H9 (cell line): ENCODE measurements around the gene NFE2L2. TPM values are rescaled to one million over a fixed set of nuclear protein-coding genes. Genes with fewer than 3 reads are reported as not detected.

ENCODE experiments used
- DNase-seq: peaks from one replicate; pipeline ENCODE4 v3.0.0-alpha.2; 2017
- H2AFZ ChIP-seq: one replicate; pipeline ENCODE4 v1.6.1; 2013; ENCODE audit warnings: mild to moderate bottlenecking, low read length, control low read depth, moderate library complexity
- H2AK5ac ChIP-seq: 2 replicates; pipeline ENCODE4 v1.6.1; 2013; ENCODE audit warnings: low read length, control low read depth, mixed read lengths; ENCODE audit not compliant: insufficient read length
- H2BK120ac ChIP-seq: one replicate; pipeline ENCODE4 v1.6.1; 2013; ENCODE audit warnings: low read depth, mild to moderate bottlenecking, low read length, control low read depth, inconsistent platforms; ENCODE audit not compliant: poor library complexity, severe bottlenecking
- H2BK12ac ChIP-seq: 2 replicates; pipeline ENCODE4 v1.6.1; 2013; ENCODE audit warnings: low read length, control low read depth, mixed read lengths, low read depth; ENCODE audit not compliant: insufficient read length
- H2BK15ac ChIP-seq: 2 replicates; pipeline ENCODE4 v1.6.1; 2013; ENCODE audit warnings: low read depth, low read length, control low read depth
- H2BK20ac ChIP-seq: one replicate; pipeline ENCODE4 v1.6.1; 2013; ENCODE audit warnings: low read depth, mild to moderate bottlenecking, low read length, control low read depth, inconsistent platforms; ENCODE audit not compliant: poor library complexity, severe bottlenecking
- H2BK5ac ChIP-seq: 2 replicates; pipeline ENCODE4 v1.6.1; 2013; ENCODE audit warnings: low read length, control low read depth, mixed read lengths; ENCODE audit not compliant: insufficient read length
- H3K14ac ChIP-seq: 2 replicates; pipeline ENCODE4 v1.6.1; 2013; ENCODE audit warnings: low read length, control low read depth; ENCODE audit not compliant: insufficient read depth
- H3K18ac ChIP-seq: 2 replicates; pipeline ENCODE4 v1.6.1; 2013; ENCODE audit warnings: low read depth, mild to moderate bottlenecking, mixed read lengths, low read length, control low read depth; ENCODE audit not compliant: insufficient read length
- H3K23ac ChIP-seq: 2 replicates; pipeline ENCODE4 v1.6.1; 2013; ENCODE audit warnings: low read length, control low read depth, mixed read lengths, low read depth; ENCODE audit not compliant: insufficient read length
- H3K23me2 ChIP-seq: 2 replicates; pipeline ENCODE4 v1.6.1; 2013; ENCODE audit warnings: low read depth, mild to moderate bottlenecking, mixed read lengths, low read length, control low read depth; ENCODE audit not compliant: insufficient read length, poor library complexity, severe bottlenecking
- H3K27ac ChIP-seq: 2 replicates; pipeline ENCODE4 v1.5.1; 2013; ENCODE audit warnings: low read length, control low read depth, mixed read lengths, low read depth; ENCODE audit not compliant: insufficient read length
- H3K27me3 ChIP-seq: 2 replicates; pipeline ENCODE4 v1.6.1; 2013; ENCODE audit warnings: low read length, control low read depth, inconsistent platforms; ENCODE audit not compliant: insufficient read depth
- H3K4ac ChIP-seq: 2 replicates; pipeline ENCODE4 v1.6.1; 2013; ENCODE audit warnings: low read depth, mild to moderate bottlenecking, control low read depth, inconsistent platforms, low read length, moderate library complexity
- H3K4me1 ChIP-seq: 2 replicates; pipeline ENCODE4 v1.6.1; 2013; ENCODE audit warnings: low read length, control low read depth, inconsistent platforms; ENCODE audit not compliant: insufficient read depth
- H3K4me2 ChIP-seq: 2 replicates; pipeline ENCODE4 v1.6.1; 2013; ENCODE audit warnings: low read length, control low read depth, mixed read lengths; ENCODE audit not compliant: insufficient read length, insufficient read depth
- H3K56ac ChIP-seq: 2 replicates; pipeline ENCODE4 v1.6.1; 2013; ENCODE audit warnings: low read depth, mild to moderate bottlenecking, mixed read lengths, low read length, control low read depth; ENCODE audit not compliant: insufficient read length
- H3K79me1 ChIP-seq: 2 replicates; pipeline ENCODE4 v1.6.1; 2013; ENCODE audit warnings: low read depth, mild to moderate bottlenecking, moderate library complexity, low read length, control low read depth, inconsistent platforms; ENCODE audit not compliant: insufficient read depth, poor library complexity, severe bottlenecking
- H3K79me2 ChIP-seq: 2 replicates; pipeline ENCODE4 v1.6.1; 2013; ENCODE audit warnings: low read length, control low read depth, inconsistent platforms; ENCODE audit not compliant: insufficient read depth
- H3K9ac ChIP-seq: 2 replicates; pipeline ENCODE4 v1.6.1; 2013; ENCODE audit warnings: low read length, control low read depth, mixed read lengths; ENCODE audit not compliant: insufficient read length; ENCODE audit errors: extremely low read depth
- H3K9me3 ChIP-seq: one replicate; pipeline ENCODE4 v1.6.1; 2013; ENCODE audit warnings: low read depth, low read length, inconsistent platforms; ENCODE audit not compliant: control insufficient read depth
- H3T11ph ChIP-seq: one replicate; pipeline ENCODE4 v1.6.1; 2013; ENCODE audit warnings: mild to moderate bottlenecking, low read length, control low read depth, inconsistent platforms
- H4K20me1 ChIP-seq: one replicate; pipeline ENCODE4 v1.6.1; 2013; ENCODE audit not compliant: control insufficient read depth, insufficient read length, insufficient read depth
- H4K5ac ChIP-seq: 2 replicates; pipeline ENCODE4 v1.6.1; 2013; ENCODE audit warnings: low read depth, mild to moderate bottlenecking, mixed read lengths, low read length, control low read depth; ENCODE audit not compliant: insufficient read length
- H4K8ac ChIP-seq: replicated peaks from 2 replicates; pipeline ENCODE4 v1.6.1; 2013; ENCODE audit warnings: low read length, control low read depth, mixed read lengths, low read depth; ENCODE audit not compliant: insufficient read length
- H4K91ac ChIP-seq: 2 replicates; pipeline ENCODE4 v1.6.1; 2013; ENCODE audit warnings: low read depth, mild to moderate bottlenecking, moderate library complexity, mixed read lengths, low read length, control low read depth; ENCODE audit not compliant: insufficient read length
- H3K27ac Mint-ChIP-seq, 3 experiments: 2 replicates in 2 of 3; 3 replicates in 1 of 3; pipeline ENCODE4 v1.8.0; 2020 to 2021; ENCODE audit warnings: mixed read lengths in 3 of 3, mild to moderate bottlenecking in 1 of 3, moderate library complexity in 1 of 3
- H3K27me3 Mint-ChIP-seq: 2 replicates; pipeline ENCODE4 v1.8.0; 2021; ENCODE audit warnings: low read depth, mild to moderate bottlenecking, moderate library complexity, mixed read lengths
- H3K36me3 Mint-ChIP-seq, 3 experiments: 2 replicates in 2 of 3; 3 replicates in 1 of 3; pipeline ENCODE4 v1.8.0; 2020 to 2021; ENCODE audit warnings: low read depth in 3 of 3, mixed read lengths in 3 of 3; ENCODE audit not compliant: insufficient read depth in 1 of 3
- H3K4me1 Mint-ChIP-seq, 2 experiments: 2 replicates each; pipeline ENCODE4 v1.8.0; 2020; ENCODE audit warnings: mixed read lengths in 2 of 2
- H3K4me3 Mint-ChIP-seq, 2 experiments: 2 replicates in 1 of 2; 3 replicates in 1 of 2; pipeline ENCODE4 v1.8.0; 2020 to 2021; ENCODE audit warnings: mild to moderate bottlenecking in 2 of 2, mixed read lengths in 2 of 2, moderate library complexity in 1 of 2
- H3K9me3 Mint-ChIP-seq, 2 experiments: 2 replicates in 1 of 2; 3 replicates in 1 of 2; pipeline ENCODE4 v1.8.0; 2020; ENCODE audit warnings: mild to moderate bottlenecking in 2 of 2, mixed read lengths in 2 of 2, moderate library complexity in 1 of 2
- WGBS: extraction: QIAGEN DNeasy Blood & Tissue Kit; methylation state at CpG from one replicate; pipeline ENCODE4 v1.1.7; 2013; ENCODE audit warnings: missing lambda C conversion rate, low lambda C conversion rate, mixed read lengths; ENCODE audit not compliant: insufficient read length; ENCODE audit errors: extremely low coverage; 5-methylcytosine and 5-hydroxymethylcytosine counted together
- total RNA-seq: library from RNA; stranded (reverse); gene quantifications from 2 replicates; pipeline ENCODE4 v1.2.1, GENCODE V29; 2021
- TF ChIP-seq, protein P1 (sequence below): fragments of 200-600 bp; sonication (generic); conservative IDR thresholded peaks from 3 replicates; pipeline ENCODE4 v1.8.0; 2021; ENCODE audit warnings: antibody characterized with exemption, mild to moderate bottlenecking

The NFE2L2 gene
- total RNA-seq, 1 experiment from 2014 or later, result 42.5 TPM

DNA sequence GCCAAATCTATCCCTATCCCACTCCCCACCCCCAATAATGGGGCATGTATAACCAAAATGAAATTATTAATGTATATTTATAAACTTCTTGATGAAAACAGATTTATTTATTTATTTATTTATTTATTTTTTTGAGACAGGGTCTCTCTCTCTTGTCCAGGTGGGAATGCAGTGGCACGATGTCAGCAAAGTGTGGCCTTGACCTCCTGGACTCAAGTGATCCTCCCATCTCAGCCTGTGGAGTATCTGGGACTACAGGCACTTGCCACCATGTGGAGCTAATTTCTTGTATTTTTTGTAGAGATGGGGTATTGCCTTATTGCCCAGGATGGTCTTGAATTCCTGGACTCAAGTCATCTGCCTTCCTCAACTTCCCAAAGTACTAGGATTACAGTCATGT lies 79.9 kb downstream of the NFE2L2 start:
- Histone ChIP-seq H3K23me2 (no peaks in the 10 kb centered on the region), H3K56ac (no peak overlapping the region), H3T11ph (no peak overlapping the region), H4K91ac (no peak overlapping the region), H3K4me1 (no peaks in the 10 kb centered on the region), H4K5ac (no peak overlapping the region), H3K9ac (no peak overlapping the region), H3K79me2 (no peaks in the 10 kb centered on the region), H2BK5ac (no peak overlapping the region), H3K4me2 (no peak overlapping the region), H3K9me3 (no peaks in the 10 kb centered on the region), H2BK12ac (no peak overlapping the region), H3K23ac (no peak overlapping the region), H3K14ac (no peak overlapping the region), H3K4ac (no peak overlapping the region), H3K27ac (no peak overlapping the region), H3K79me1 (no peaks in the 10 kb centered on the region), H2BK15ac (no peak overlapping the region), H3K27me3 (no peaks in the 10 kb centered on the region), H2AFZ (no peak overlapping the region), H4K20me1 (no peaks in the 10 kb centered on the region), H2BK20ac (no peak overlapping the region), H4K8ac (no peak overlapping the region), H2BK120ac (no peak overlapping the region), H2AK5ac (no peak overlapping the region), H3K18ac (no peak overlapping the region)
- H3K4me1 Mint-ChIP-seq, result peaks cover 2 to 6% of the 10 kb centered on the region in 2 experiments
- H3K27me3 Mint-ChIP-seq, result no peaks in the 10 kb centered on the region
- H3K9me3 Mint-ChIP-seq, result no peaks in the 10 kb centered on the region; a peak in 1 of 5 replicates
- H3K36me3 Mint-ChIP-seq, result no peaks in the 10 kb centered on the region; a peak in 1 of 7 replicates
- no peak overlapping the region for H3K4me3 Mint-ChIP-seq
- TF ChIP-seq, protein P1, sequence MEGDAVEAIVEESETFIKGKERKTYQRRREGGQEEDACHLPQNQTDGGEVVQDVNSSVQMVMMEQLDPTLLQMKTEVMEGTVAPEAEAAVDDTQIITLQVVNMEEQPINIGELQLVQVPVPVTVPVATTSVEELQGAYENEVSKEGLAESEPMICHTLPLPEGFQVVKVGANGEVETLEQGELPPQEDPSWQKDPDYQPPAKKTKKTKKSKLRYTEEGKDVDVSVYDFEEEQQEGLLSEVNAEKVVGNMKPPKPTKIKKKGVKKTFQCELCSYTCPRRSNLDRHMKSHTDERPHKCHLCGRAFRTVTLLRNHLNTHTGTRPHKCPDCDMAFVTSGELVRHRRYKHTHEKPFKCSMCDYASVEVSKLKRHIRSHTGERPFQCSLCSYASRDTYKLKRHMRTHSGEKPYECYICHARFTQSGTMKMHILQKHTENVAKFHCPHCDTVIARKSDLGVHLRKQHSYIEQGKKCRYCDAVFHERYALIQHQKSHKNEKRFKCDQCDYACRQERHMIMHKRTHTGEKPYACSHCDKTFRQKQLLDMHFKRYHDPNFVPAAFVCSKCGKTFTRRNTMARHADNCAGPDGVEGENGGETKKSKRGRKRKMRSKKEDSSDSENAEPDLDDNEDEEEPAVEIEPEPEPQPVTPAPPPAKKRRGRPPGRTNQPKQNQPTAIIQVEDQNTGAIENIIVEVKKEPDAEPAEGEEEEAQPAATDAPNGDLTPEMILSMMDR, result no peak
- no peak for DNase-seq
- WGBS, result no CpG with 5 or more reads among the region's 1 CpG
- H3K27ac Mint-ChIP-seq, result no peak overlapping the region
